PC-3 (cell line): ENCODE results near the gene SUSD4. TPM values are rescaled to one million over a fixed set of nuclear protein-coding genes. Genes with fewer than 3 reads are reported as not detected.

Experiments
- ATAC-seq: fragments of 200-7000 bp; cut with Tn5 transposase; 2 replicates; pipeline ENCODE4 v1.9.1; 2020; ENCODE audit warnings: mild to moderate bottlenecking, moderate library complexity
- BruUV-seq: library from RNA; stranded (reverse); fragments of 400-500 nt; replicated peaks from 2 replicates; lab custom pipeline; 2021; lab: Mats Ljungman, UMichigan
- CTCF ChIA-PET: fragments of 300-600 bp; sonication (Branson Sonifier 250); formaldehyde crosslinking; loops from one replicate; lab custom pipeline; 2022; ENCODE audit warnings: antibody characterized with exemption; lab: Charles Lee
- POLR2A ChIA-PET: fragments of 300-600 bp; sonication (Branson Sonifier 250); formaldehyde crosslinking; loops from one replicate; lab custom pipeline; 2022; ENCODE audit warnings: antibody characterized with exemption; ENCODE audit not compliant: unreplicated experiment; lab: Charles Lee
- DNase-seq: peaks from one replicate; pipeline ENCODE4 v3.0.0-alpha.2; 2015
- H2AFZ ChIP-seq: fragments of 300-600 bp; sonication (generic); 2 replicates; pipeline ENCODE4 v1.6.0; 2016; ENCODE audit warnings: antibody characterized with exemption, low read length
- H3F3A ChIP-seq: fragments of 300-600 bp; sonication (generic); one replicate; pipeline ENCODE4 v1.6.0; 2017; ENCODE audit warnings: antibody characterized with exemption, low read length, control low read depth, mild to moderate bottlenecking; ENCODE audit not compliant: unreplicated experiment
- H3K27ac ChIP-seq: fragments of 300-600 bp; sonication (generic); 2 replicates; pipeline ENCODE4 v1.5.1; 2016; ENCODE audit warnings: mild to moderate bottlenecking, low read length
- H3K27me3 ChIP-seq: fragments of 300-600 bp; sonication (generic); 2 replicates; pipeline ENCODE4 v1.6.1; 2016; ENCODE audit warnings: low read length, mixed read lengths
- H3K36me3 ChIP-seq: fragments of 300-600 bp; sonication (generic); 2 replicates; pipeline ENCODE4 v1.6.1; 2016; ENCODE audit warnings: low read depth, mixed run types, low read length, mixed read lengths
- H3K4me1 ChIP-seq: fragments of 300-600 bp; sonication (generic); 2 replicates; pipeline ENCODE4 v1.5.1; 2016; ENCODE audit warnings: low read length; ENCODE audit not compliant: insufficient read depth
- H3K4me2 ChIP-seq: fragments of 300-600 bp; sonication (generic); 2 replicates; pipeline ENCODE4 v1.6.0; 2016; ENCODE audit warnings: low read length
- H3K4me3 ChIP-seq: fragments of 300-600 bp; sonication (generic); 2 replicates; pipeline ENCODE4 v1.5.1; 2016; ENCODE audit warnings: mild to moderate bottlenecking, low read length, mixed read lengths
- H3K79me2 ChIP-seq: fragments of 300-600 bp; sonication (generic); 2 replicates; pipeline ENCODE4 v1.6.1; 2017; ENCODE audit warnings: low read length, mixed read lengths
- H3K9ac ChIP-seq: fragments of 300-600 bp; sonication (generic); 2 replicates; pipeline ENCODE4 v1.6.0; 2016; ENCODE audit warnings: mild to moderate bottlenecking, low read length
- H3K9me2 ChIP-seq: fragments of 300-600 bp; sonication (generic); replicated peaks from 2 replicates; pipeline ENCODE4 v1.6.1; 2016; ENCODE audit warnings: mixed run types, low read length, mixed read lengths
- H3K9me3 ChIP-seq: fragments of 300-600 bp; sonication (generic); 2 replicates; pipeline ENCODE4 v1.6.1; 2016; ENCODE audit warnings: low read length, mixed read lengths
- H4K20me1 ChIP-seq: fragments of 300-600 bp; sonication (generic); 2 replicates; pipeline ENCODE4 v1.6.1; 2016; ENCODE audit warnings: low read length, mixed read lengths
- EZH2 ChIP-seq: fragments of 300-600 bp; sonication (generic); IDR thresholded peaks from one replicate; pipeline ENCODE4 v1.6.1; 2017; ENCODE audit warnings: antibody characterized with exemption, mild to moderate bottlenecking, low read length; ENCODE audit not compliant: unreplicated experiment
- EZH2phosphoT487 ChIP-seq: fragments of 300-600 bp; sonication (generic); IDR thresholded peaks from 2 replicates; pipeline ENCODE4 v1.6.1; 2018; ENCODE audit warnings: mild to moderate bottlenecking, antibody characterized with exemption, low read length, borderline replicate concordance
- intact Hi-C: fragments of 100-400 bp; cut with micrococcal nuclease; formaldehyde crosslinking; loops from 2 replicates; pipeline ENCODE4 v1.9.0; 2023
- total RNA-seq: library from RNA; depleted of rRNA; stranded (reverse); fragments of >200 nt; gene quantifications from 2 replicates; pipeline ENCODE4 v1.2.3, GENCODE V29; 2014
- TF ChIP-seq, protein P1 (sequence below): fragments of 300-600 bp; sonication (generic); conservative IDR thresholded peaks from 2 replicates; pipeline ENCODE4 v1.5.1; 2017; ENCODE audit warnings: antibody characterized with exemption, low read depth, mild to moderate bottlenecking, low read length

The SUSD4 gene
- total RNA-seq, 1 experiment from 2014 or later: 5.2 TPM

DNA sequence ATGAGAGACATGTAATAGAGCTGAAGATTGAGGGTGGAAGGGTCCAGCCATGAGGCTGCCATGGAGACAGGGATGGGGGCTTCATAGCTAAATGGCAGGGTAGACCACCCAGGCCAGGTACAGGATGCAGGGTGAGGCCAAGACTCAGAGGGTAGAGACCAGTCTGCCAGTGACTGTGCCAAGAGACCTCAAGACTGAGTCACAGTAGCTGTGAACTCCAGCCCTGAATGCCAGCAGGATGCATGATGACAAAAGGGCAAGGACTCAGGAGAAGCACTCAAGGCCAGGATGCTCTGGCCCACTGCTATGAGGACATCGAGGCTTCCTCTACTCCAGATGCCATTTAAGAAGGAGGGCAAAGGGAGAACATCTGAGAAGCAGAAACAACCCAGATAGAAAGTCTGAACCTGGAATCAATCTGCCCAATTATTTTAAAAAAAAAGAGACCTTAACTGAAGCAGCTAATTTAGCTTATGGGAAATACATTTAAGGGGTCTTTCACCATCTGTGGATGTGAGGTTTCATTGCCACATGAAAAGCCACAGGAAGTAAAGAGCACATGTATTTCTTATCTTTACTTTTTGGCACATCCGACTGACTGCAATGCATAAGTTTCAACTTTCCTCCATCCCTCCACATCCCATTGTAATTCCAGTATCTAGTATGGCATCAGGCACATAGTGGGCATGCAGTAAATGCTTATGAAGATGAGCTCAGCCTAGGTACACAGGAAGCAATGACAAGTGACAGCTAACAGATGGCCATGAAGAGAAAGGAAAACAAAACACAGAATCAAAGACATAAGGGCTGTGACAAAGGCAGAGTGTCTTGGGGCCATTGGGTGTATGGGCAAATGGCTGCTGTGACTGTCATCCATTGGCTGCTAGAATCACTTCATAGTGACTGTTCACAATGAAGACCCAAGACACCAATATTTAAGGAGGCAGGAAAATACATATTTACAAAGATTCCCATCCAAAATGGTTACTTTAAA lies 40.2 kb downstream of the SUSD4 start:
- TF ChIP-seq EZH2phosphoT487 (no peak), EZH2 (no peak)
- TF ChIP-seq, protein P1, sequence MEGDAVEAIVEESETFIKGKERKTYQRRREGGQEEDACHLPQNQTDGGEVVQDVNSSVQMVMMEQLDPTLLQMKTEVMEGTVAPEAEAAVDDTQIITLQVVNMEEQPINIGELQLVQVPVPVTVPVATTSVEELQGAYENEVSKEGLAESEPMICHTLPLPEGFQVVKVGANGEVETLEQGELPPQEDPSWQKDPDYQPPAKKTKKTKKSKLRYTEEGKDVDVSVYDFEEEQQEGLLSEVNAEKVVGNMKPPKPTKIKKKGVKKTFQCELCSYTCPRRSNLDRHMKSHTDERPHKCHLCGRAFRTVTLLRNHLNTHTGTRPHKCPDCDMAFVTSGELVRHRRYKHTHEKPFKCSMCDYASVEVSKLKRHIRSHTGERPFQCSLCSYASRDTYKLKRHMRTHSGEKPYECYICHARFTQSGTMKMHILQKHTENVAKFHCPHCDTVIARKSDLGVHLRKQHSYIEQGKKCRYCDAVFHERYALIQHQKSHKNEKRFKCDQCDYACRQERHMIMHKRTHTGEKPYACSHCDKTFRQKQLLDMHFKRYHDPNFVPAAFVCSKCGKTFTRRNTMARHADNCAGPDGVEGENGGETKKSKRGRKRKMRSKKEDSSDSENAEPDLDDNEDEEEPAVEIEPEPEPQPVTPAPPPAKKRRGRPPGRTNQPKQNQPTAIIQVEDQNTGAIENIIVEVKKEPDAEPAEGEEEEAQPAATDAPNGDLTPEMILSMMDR: no peak
- Histone ChIP-seq H4K20me1 (no peaks in the 10 kb centered on the region), H3K9me3 (no peaks in the 10 kb centered on the region), H3K36me3 (no peaks in the 10 kb centered on the region), H3K79me2 (no peaks in the 10 kb centered on the region), H3K4me2 (no peak overlapping the region), H3F3A (no peaks in the 10 kb centered on the region), H3K4me1 (no peaks in the 10 kb centered on the region), H3K9me2 (no peaks in the 10 kb centered on the region), H3K27me3 (peaks cover 41% of the 10 kb centered on the region), H3K9ac (no peak overlapping the region), H3K27ac (no peak overlapping the region), H2AFZ (no peak overlapping the region), H3K4me3 (no peak overlapping the region)
- intact Hi-C loops: no loop called here
- DNase-seq: no peak
- BruUV-seq: no TSS peak
- CTCF ChIA-PET: no interaction called here
- no peak for ATAC-seq
- POLR2A ChIA-PET: no interaction called here

DNA sequence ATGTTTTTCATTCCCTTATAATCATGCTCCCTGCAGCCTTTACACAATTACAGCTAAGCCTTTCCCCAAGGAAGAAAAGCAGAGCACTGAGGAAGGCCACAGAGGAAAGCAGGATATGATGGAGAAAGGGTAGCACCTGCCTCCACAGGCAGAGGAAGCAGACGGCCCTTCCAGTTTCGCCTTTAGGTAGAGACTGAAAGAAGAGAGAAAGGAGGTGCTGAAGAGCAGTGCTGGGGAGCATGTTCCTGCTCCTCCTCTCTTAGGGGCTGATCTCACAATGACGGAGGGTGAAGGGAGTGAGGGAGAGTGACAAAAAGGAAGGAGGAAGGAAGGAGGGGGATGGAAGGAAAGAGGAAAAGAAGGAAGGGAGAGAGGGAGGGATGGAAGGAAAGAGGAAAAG lies 41.1 kb downstream of the SUSD4 start:
- H3K9me2 ChIP-seq: no peaks in the 10 kb centered on the region
- no TSS peak for BruUV-seq
- no peaks in the 10 kb centered on the region for H3K4me1 ChIP-seq
- no peak for ATAC-seq
- no peak overlapping the region for H2AFZ ChIP-seq
- no peak for DNase-seq
- no peak overlapping the region for H3K9ac ChIP-seq
- H3K27ac ChIP-seq: no peak overlapping the region
- intact Hi-C loops: no loop called here
- no peaks in the 10 kb centered on the region for H4K20me1 ChIP-seq
- no peaks in the 10 kb centered on the region for H3K36me3 ChIP-seq
- TF ChIP-seq EZH2phosphoT487 (no peak), EZH2 (no peak)
- TF ChIP-seq, protein P1: no peak
- peaks cover 41% of the 10 kb centered on the region for H3K27me3 ChIP-seq
- H3K79me2 ChIP-seq: no peaks in the 10 kb centered on the region
- POLR2A ChIA-PET: no interaction called here
- H3F3A ChIP-seq: no peaks in the 10 kb centered on the region
- CTCF ChIA-PET: no interaction called here
- H3K4me3 ChIP-seq: no peak overlapping the region
- H3K9me3 ChIP-seq: no peaks in the 10 kb centered on the region
- H3K4me2 ChIP-seq: no peak overlapping the region

DNA sequence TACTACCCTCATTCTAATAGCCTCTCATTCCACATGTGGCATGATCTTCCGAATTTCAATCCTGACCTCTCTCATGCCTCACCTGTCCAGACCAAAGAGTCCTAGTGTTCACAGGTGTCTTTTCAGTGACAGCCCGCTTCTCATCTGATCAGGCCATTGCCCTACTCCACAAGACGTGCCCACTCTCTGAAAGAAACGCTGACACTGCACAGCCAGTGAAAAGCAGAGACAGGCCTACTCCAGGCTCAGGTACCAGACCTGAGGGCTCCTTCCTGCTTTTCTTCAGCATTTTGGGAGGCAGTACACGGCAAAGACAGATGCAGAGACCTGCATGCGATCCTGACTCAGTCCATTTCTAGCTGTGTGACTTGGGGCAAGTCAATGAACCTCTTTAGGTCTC lies 43.0 kb downstream of the SUSD4 start:
- H3K36me3 ChIP-seq: no peaks in the 10 kb centered on the region
- H3K9me3 ChIP-seq: no peaks in the 10 kb centered on the region
- H2AFZ ChIP-seq: no peak overlapping the region
- no peaks in the 10 kb centered on the region for H3K79me2 ChIP-seq
- DNase-seq (no peak), ATAC-seq (no peak)
- intact Hi-C loops: no loop called here
- no peak overlapping the region for H3K4me2 ChIP-seq
- BruUV-seq: no TSS peak
- no peaks in the 10 kb centered on the region for H3K9me2 ChIP-seq
- H3K4me1 ChIP-seq: no peaks in the 10 kb centered on the region
- no peaks in the 10 kb centered on the region for H3F3A ChIP-seq
- no peak overlapping the region for H3K27ac ChIP-seq
- H3K9ac ChIP-seq: no peak overlapping the region
- TF ChIP-seq, protein P1: no peak
- no peak for TF ChIP-seq EZH2
- TF ChIP-seq EZH2phosphoT487: no peak
- peaks cover 38% of the 10 kb centered on the region for H3K27me3 ChIP-seq
- no peaks in the 10 kb centered on the region for H4K20me1 ChIP-seq
- POLR2A ChIA-PET: no interaction called here
- CTCF ChIA-PET: no interaction called here
- no peak overlapping the region for H3K4me3 ChIP-seq
